NCI-H2171 treated with DMSO at 0.1 percent for 48 hours (cell line): ENCODE data around the gene MAB21L4.
A peak's percentile ranks its signal among the peaks of the same experiment; 100 is the strongest.

Experiments used
- DNase-seq: peaks from one replicate; lab custom pipeline; 2025; lab: John Stamatoyannopoulos, UW

The MAB21L4 gene

GRCh38 chr2:240925191-240925567 is 29.2 kb upstream of the MAB21L4 start:
- no peak for DNase-seq

- no peak for DNase-seq
Measured at GRCh38 chr2:240922982-240923537, 27.1 kb upstream of the MAB21L4 start.

DNA sequence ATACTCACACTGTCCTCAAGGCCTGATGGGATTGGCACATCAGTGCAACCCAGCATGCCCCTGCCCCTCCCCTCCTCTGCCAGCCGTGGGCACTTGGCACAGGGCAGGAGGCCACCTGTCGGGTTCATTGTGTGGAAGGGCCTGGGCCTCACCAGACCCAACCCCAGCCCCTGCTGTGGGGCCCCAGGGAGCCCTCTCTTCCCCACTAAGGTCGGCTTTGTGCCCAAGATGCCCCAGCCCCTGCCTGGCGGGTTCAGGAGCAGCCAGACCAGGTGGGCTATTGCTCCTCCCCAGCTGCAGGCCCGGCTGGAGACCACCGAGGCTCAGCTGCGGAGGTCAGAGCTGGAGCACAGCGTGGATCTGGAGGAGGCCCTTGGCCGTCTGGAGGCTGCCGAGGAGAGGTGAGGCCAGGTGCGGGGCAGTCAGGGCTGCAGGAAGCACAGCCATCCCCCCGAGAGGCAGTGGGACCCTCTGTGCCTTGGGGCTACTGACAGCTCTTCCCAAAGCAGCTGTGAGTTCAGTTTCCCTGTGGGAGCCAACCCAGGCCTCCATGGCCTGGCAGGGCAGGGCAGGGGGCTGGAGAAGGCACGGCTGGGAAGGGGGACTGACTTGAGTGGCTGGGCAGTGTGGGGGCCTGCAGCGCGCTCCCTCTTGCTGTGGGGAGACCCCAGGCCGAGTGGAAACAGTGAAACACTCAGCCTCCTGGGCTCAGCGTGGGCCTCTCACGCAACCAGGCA is 26.5 kb upstream of the MAB21L4 start:
- no peak for DNase-seq

- no peak for DNase-seq
Measured at GRCh38 chr2:240921995-240922244, 26.0 kb upstream of the MAB21L4 start.

DNA sequence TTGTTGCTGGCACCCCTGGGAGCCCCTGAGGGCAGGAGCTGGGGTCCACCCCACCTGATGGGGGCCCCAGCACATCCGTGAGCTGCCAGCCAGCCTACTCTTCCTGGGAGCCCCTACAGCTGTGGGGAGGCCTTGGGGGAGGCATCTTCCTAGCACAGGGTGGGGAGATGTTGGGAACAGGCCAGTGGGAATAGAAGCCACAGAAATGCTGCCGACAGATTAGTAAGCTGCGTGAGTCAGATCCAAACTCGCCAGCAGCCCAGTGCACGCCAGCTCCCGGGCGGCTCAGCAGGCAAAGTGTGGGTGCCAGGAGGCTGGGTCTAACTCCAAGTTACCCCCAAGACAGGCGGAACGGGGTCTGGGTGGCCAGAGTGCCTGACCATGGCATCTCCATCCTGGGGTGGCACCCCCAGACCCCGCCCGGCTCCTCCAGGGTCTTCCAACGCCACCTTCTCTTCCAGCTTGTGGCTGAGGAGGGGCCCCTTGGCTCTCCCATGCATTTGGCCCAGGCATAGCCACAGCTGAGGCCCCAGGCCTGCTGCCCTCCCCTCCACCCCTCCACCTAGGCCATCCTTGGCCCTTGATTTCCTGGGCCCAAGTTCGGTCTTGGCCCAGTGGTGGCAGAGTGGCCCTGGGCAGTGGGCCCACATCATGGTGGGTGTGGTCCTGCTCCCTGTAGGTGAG is 25.5 kb upstream of the MAB21L4 start:
- DNase-seq, result no peak

- no peak for DNase-seq
Measured at GRCh38 chr2:240920783-240921231, 24.9 kb upstream of the MAB21L4 start.

DNA sequence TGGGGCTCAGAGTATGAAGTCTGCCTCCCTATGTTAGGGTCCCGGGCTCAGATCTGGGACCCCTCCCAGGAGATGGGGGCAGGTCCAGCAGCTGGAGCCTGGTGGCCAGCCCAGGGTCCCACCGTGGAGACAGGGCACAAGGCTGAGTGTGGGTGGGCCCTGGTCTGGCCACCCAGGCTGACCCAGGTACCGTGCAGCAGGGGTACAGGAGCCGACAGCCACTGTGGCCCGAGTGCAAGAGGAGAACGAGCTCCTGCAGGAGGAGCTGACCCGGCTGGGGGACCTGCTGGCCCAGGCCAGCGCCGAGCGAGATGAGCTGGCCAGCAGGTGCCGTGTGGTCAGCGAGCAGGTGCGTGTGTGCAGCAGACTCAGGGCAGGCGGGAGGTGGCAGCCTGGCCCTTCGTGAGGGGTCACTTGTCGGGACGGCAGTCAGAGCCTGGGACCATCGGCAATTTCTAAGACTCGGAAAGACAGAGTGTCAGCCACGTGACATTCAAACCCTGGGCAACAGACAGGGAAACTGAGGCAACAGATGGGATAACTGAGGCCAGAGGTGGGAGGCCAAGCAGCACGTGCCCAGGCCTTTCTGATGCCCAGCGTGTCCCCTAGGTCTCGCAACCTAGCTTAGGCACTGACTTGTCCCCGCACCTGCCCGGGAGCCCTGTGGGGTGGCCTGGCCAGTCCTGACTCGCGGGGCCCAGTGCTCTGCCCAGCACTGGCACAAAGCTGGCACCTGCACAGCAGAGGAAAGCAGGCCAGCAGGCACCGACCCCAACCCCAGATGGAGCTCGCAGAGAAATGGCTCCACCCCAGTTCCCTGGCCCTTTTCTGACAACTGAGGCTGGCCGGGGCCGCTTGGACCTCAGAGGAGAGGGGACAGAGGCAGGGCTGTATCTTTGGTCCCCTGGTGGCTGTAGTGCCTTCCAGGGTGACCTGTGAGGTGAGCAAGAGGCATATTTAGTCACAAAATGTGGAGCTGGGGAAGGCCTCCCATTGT is 24.1 kb upstream of the MAB21L4 start:
- DNase-seq, result no peak

DNA sequence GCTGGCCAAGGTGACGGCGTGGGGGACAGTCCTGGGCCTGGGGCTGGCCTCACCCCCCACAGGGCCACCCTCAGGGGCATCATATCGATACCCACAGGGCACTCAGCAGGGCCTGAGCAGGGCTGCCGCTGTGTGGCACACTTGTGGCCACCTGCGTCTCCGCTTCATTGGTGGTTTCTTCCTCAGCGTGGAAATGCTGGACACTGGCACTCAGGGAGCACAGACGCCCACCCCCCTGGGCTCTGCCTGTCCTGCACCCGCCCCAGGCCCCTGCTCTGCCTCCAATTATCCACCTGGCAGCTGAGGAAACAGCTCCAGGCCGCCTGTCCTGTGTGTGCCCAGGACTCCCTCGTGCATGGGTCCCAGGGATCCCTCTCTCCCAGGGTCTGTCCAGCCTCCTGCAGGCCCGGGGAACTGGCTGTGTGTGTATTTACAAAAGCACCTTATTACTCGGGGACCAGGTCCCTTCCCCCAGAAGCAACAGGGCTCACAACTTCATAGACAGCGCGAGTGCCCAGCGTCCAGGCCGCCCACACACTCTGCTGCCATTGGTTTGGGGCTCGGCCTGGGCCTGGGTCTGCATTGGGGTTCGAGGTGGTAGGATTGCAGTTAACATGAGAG is 23.3 kb upstream of the MAB21L4 start:
- no peak for DNase-seq

DNA sequence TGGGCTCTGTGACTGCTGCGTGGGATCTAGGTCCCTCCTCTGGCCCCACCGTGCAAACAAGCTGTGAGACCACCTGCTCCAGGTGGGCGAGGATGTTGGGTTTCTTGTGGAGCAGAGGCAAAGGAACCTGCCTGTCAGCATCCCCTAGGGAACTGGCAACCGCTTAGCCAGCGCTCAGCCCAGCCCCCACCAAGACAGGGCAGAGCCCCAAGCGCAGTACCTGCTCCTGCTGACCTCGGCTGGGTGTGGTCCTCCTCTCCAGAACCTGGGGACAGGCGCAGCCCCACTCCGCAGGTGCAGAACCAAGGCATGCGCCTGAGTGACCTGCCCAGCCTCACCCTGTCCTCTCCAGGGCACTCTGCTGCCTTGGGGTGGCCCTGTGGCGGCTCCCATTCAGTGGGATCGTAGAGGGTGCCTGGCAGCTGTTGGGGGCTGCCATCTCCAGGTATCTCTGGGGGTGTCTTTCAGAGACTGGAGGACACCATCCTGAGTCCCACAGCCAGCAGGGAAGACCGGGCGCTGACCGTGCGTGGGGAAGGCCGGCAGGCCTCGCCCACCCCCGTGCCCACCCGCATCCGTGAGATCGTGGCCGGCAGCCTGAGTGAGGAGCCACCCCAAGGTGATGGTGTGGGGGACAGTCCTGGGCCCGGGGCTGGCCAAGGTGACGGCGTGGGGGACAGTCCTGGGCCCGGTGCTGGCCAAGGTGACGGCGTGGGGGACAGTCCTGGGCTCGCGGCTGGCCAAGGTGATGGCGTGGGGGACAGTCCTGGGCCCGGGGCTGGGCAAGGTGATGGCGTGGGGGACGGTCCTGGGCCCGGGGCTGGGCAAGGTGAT is 22.5 kb upstream of the MAB21L4 start:
- no peak for DNase-seq

- DNase-seq, result no peak
Measured at GRCh38 chr2:240917684-240918257, 21.8 kb upstream of the MAB21L4 start.

DNA sequence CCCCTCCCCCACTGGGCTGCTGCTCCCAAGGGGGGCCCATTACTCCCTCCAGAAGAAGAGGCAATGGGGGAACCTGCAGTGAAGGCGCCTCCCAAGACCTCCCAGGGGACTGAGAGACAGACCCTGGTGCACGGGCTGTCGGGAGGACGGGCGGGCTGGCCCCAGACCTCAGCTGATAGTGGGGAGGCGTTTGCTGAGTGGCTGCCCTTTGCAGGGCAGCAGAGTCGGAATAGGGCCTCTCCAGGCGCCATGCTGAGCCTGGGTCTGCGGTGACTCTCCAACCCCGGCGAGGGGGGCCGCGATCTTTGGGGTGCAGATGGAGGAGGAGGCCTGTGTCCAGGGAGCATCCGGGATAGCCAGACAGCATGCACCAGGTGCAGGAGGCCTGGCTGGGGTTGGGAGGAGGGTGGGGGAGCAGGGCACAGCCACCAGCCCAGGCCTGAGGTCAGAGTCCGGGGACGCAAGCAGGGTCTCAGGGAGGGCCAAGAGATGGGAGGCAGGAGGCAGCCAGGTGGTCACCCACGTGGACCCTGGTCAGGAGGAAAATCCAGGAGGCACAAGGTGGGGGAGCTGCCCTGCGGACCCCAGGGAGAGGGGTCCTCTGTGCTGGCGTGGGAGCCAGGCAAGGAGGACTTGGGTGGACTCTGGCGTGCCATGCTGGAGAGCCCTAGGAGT is 21.2 kb upstream of the MAB21L4 start:
- DNase-seq, result no peak

- DNase-seq, result peak; percentile 55
Measured at GRCh38 chr2:240916571-240917008, 20.6 kb upstream of the MAB21L4 start.

DNA sequence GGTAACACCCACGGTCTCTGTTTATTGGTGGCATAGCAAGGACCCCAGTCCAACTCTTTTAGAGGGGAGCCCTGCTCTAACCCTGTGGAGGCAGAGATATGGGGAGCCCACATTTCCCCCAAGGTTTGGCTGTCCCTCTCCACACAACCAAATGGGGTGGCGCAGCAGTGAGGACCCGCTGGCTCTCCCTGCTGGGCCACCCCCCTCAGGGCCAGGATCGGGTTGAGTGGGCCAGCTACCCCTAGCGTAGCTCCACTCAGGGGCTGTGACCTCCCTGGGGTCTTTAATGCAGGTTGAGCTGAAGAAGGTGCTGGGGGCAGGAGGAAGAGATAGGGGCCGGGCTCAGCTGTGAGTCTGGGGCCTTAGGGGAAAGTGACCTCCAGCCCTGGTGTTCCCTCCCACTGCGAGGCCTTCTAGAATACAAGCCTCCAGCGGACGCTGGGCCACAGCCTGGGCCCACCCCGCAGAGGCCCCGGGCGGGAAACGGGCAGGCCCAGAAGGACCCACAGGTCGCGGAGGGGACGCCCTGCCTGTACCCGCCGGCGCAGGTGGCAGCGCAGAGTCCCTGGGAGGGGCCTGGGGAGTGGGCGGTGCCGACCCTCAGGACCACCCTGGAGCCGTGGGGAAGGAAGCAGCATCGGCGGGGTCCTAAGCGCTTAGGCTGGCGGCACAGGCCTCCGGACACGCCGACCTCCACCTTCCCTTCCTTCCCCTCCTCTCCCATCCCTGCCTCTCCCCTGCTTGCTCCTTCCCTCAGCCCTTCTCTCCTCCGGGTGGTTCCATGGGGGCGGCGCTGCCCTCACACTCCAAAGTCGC is 19.8 kb upstream of the MAB21L4 start:
- no peak for DNase-seq

DNA sequence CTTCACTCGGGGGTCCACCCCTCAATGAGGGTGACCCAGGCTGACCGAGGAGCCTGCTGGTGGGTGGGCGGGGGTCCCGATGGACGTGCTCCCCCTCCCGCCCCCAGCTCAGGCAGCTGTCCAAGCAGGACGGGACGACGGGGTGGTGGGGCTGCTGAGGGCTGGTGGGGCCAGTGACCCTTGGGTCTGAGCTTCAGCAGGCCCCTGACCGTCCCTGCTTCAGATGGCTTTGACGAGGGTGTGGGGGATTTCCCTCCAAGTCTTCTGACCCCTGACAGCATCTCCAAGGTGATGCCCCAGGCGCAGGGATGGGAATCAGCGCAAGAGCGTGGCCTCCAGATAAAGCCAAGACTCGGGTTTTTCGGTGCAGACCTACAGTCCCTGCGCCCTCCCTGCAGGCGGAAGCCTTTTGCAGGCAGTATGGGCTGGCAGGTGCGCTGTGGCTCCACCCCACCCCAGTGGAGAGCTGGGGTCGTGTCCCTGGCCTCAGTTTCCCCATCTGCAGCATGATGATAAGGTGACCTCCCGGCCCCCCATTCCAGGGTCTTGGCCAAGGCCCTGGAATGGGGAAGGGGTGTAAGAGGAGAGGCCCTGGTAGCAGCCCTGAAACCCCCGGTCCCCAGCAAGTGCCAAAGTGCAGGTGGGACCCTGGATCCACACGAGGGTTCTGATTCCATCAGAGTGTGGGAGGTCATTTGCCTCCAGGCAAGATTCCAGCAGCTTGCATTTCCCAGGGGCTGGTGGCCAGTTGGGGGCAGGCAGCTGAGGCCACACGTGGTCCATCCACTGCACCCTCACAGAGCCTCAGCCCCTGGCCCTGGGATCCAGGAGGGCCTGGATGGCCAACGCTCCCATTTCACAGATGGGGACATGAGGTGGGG is 18.9 kb upstream of the MAB21L4 start:
- DNase-seq, result no peak

GRCh38 chr2:240913810-240914644 is 18.1 kb upstream of the MAB21L4 start:
- DNase-seq, result peak; percentile 3

DNA sequence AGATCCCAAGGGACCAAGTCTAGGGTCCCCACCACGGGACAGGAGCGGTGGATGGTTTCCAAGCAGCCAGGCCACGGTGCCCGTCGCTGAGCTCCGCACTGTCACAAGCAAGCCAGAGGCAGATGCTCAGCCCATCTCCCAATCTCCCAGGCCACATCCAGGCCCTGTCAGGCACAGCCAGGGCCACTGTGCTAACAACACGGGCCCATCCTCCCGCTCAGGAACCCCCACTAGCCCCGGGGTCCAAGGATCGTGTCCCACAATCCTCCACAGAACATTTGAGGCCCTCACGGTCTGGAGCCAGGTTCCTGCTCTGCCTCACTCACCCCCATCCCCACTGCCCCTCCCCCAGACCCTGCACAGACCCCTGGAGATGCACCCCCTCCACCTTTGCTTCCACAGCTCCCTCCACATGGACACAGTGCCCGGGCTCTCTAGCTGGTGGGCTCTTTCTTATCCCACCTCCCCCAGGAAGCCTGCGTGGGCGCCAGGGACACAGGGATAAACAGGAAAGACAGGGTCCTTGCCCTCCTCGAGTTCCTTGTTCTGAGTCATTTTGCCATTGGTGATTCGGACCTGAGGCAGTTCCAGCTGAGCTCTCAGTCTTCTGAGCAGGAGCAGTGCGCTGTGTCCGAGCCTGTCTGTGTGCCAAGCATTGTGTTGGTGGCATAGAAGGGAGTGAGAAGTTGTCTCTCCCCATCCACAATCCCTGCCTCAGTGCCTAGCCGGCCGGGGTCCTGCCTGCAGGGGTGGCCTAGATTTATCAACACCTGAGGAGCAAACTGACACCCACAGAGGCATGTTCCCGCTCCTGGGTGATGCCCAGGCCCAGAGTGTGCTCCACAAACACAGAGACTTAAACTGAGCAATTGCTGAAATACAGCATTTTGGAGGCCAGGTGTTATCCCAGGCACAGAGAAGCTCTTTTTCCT is 17.2 kb upstream of the MAB21L4 start:
- DNase-seq, result no peak
